SK-N-SH (cell line): Measurements from ENCODE around the gene DUSP15.

Experiments
- CHD2 ChIP-seq: fragments of 150-350 bp; IDR thresholded peaks from 2 replicates; pipeline ENCODE4 v1.6.1; 2018; ENCODE audit warnings: low read length; ENCODE audit not compliant: partially characterized antibody
- EP300 ChIP-seq, 2 experiments: IDR thresholded peaks; 2 replicates each; pipeline versions ENCODE4 v1.4.0 to v1.6.1; 2012; ENCODE audit warnings: borderline replicate concordance in 1 of 2, low read depth in 1 of 2, low read length in 1 of 2
- EZH2phosphoT487 ChIP-seq: fragments of 200-600 bp; sonication (generic); IDR thresholded peaks from 2 replicates; pipeline ENCODE4 v1.6.1; 2017; ENCODE audit warnings: low read depth, mixed run types, mild to moderate bottlenecking, antibody characterized with exemption, moderate library complexity, borderline replicate concordance
- FOXJ3 ChIP-seq: sonication (generic); formaldehyde crosslinking; IDR thresholded peaks from 2 replicates; pipeline ENCODE4 v1.5.1; 2020; ENCODE audit warnings: mild to moderate bottlenecking, missing genetic modification reagents
- POLR2AphosphoS5 ChIP-seq: IDR thresholded peaks from 2 replicates; pipeline ENCODE4 v1.6.1; 2012; ENCODE audit warnings: low read depth, low read length
- RAD21 ChIP-seq: IDR thresholded peaks from 2 replicates; pipeline ENCODE4 v1.6.1; 2012; ENCODE audit warnings: mild to moderate bottlenecking, low read length
- SMC3 ChIP-seq: IDR thresholded peaks from 2 replicates; pipeline ENCODE4 v1.6.1; 2012; ENCODE audit warnings: low read depth, low read length, improper control_type of control experiment
- TF ChIP-seq, protein P1 (sequence below): IDR thresholded peaks from 2 replicates; pipeline ENCODE4 v1.6.1; 2012; ENCODE audit warnings: mild to moderate bottlenecking, low read depth, low read length, moderate library complexity
- TF ChIP-seq, protein P2 (sequence below): fragments of 150-350 bp; IDR thresholded peaks from 2 replicates; pipeline ENCODE4 v1.6.1; 2017; ENCODE audit warnings: antibody characterized with exemption, low read length, low read depth, borderline replicate concordance
- TF ChIP-seq, protein P3 (sequence below): fragments of 200-600 bp; sonication (generic); IDR thresholded peaks from 2 replicates; pipeline ENCODE4 v1.6.1; 2017; ENCODE audit warnings: antibody characterized with exemption, mild to moderate bottlenecking, moderate library complexity

DNA sequence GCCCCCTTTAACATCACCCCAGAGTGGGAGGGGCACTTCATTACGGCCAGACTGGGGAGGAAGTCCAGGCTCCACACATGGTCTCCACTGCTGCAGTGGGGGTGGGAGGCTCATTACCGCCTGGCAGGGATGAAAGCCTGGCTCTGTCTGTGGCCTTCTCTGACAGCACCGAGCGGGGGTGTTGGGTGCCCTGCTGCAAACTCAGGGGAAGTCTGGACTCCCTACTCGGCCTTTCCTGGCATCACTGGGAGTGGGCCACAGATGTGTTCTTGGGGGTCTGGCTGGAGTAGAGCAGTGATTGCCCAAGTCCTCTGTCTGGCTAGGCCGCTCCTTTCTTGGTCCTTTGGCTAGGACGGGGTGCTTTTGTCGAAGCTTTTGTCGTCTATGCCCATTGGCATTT is 27.2 kb upstream of the DUSP15 start:
- TF ChIP-seq, protein P1, sequence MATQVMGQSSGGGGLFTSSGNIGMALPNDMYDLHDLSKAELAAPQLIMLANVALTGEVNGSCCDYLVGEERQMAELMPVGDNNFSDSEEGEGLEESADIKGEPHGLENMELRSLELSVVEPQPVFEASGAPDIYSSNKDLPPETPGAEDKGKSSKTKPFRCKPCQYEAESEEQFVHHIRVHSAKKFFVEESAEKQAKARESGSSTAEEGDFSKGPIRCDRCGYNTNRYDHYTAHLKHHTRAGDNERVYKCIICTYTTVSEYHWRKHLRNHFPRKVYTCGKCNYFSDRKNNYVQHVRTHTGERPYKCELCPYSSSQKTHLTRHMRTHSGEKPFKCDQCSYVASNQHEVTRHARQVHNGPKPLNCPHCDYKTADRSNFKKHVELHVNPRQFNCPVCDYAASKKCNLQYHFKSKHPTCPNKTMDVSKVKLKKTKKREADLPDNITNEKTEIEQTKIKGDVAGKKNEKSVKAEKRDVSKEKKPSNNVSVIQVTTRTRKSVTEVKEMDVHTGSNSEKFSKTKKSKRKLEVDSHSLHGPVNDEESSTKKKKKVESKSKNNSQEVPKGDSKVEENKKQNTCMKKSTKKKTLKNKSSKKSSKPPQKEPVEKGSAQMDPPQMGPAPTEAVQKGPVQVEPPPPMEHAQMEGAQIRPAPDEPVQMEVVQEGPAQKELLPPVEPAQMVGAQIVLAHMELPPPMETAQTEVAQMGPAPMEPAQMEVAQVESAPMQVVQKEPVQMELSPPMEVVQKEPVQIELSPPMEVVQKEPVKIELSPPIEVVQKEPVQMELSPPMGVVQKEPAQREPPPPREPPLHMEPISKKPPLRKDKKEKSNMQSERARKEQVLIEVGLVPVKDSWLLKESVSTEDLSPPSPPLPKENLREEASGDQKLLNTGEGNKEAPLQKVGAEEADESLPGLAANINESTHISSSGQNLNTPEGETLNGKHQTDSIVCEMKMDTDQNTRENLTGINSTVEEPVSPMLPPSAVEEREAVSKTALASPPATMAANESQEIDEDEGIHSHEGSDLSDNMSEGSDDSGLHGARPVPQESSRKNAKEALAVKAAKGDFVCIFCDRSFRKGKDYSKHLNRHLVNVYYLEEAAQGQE, result no peak
- TF ChIP-seq, protein P2, sequence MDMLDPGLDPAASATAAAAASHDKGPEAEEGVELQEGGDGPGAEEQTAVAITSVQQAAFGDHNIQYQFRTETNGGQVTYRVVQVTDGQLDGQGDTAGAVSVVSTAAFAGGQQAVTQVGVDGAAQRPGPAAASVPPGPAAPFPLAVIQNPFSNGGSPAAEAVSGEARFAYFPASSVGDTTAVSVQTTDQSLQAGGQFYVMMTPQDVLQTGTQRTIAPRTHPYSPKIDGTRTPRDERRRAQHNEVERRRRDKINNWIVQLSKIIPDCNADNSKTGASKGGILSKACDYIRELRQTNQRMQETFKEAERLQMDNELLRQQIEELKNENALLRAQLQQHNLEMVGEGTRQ, result no peak
- TF ChIP-seq, protein P3, sequence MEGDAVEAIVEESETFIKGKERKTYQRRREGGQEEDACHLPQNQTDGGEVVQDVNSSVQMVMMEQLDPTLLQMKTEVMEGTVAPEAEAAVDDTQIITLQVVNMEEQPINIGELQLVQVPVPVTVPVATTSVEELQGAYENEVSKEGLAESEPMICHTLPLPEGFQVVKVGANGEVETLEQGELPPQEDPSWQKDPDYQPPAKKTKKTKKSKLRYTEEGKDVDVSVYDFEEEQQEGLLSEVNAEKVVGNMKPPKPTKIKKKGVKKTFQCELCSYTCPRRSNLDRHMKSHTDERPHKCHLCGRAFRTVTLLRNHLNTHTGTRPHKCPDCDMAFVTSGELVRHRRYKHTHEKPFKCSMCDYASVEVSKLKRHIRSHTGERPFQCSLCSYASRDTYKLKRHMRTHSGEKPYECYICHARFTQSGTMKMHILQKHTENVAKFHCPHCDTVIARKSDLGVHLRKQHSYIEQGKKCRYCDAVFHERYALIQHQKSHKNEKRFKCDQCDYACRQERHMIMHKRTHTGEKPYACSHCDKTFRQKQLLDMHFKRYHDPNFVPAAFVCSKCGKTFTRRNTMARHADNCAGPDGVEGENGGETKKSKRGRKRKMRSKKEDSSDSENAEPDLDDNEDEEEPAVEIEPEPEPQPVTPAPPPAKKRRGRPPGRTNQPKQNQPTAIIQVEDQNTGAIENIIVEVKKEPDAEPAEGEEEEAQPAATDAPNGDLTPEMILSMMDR, result no peak
- TF ChIP-seq EP300 (IDR thresholded peaks at IDR 0.05; ENCODE audit: borderline replicate concordance in 1 of 2, low read depth in 1 of 2, low read length in 1 of 2) (no peak), CHD2 (no peak), EZH2phosphoT487 (no peak), POLR2AphosphoS5 (no peak), RAD21 (no peak), SMC3 (no peak), FOXJ3 (no peak)
